WTC11 (cell line): ENCODE measurements around the gene IGFBPL1. TPM values are rescaled to one million over a fixed set of nuclear protein-coding genes. Genes with fewer than 3 reads are reported as not detected.

Experiments
- ATAC-seq: fragments of 200-7000 bp; cut with Tn5 transposase; 2 replicates; pipeline ENCODE4 v1.10.0; 2021; ENCODE audit warnings: mild to moderate bottlenecking, moderate library complexity
- CTCF ChIA-PET: fragments of 300-600 bp; sonication (Branson Sonifier 250); formaldehyde crosslinking; loops from one replicate; lab custom pipeline; 2021; ENCODE audit warnings: antibody characterized with exemption; lab: Charles Lee
- POLR2A ChIA-PET: fragments of 350-600 bp; sonication (Branson Sonifier 250); formaldehyde crosslinking; loops from one replicate; lab custom pipeline; 2021; ENCODE audit warnings: antibody characterized with exemption; lab: Charles Lee
- DNase-seq: peaks from one replicate; pipeline ENCODE4 v3.0.0; 2021; ENCODE audit warnings: low spot score
- H3K27ac Mint-ChIP-seq: 2 replicates; pipeline ENCODE4 v1.8.0; 2021; ENCODE audit warnings: mixed read lengths
- H3K27me3 Mint-ChIP-seq: 2 replicates; pipeline ENCODE4 v1.8.0; 2021; ENCODE audit warnings: low read depth, mild to moderate bottlenecking, moderate library complexity, mixed read lengths
- H3K36me3 Mint-ChIP-seq: 2 replicates; pipeline ENCODE4 v1.8.0; 2021; ENCODE audit warnings: mixed read lengths
- H3K4me1 Mint-ChIP-seq: 2 replicates; pipeline ENCODE4 v1.8.0; 2022; ENCODE audit warnings: mixed read lengths
- H3K4me3 Mint-ChIP-seq: 2 replicates; pipeline ENCODE4 v1.8.0; 2021; ENCODE audit warnings: mild to moderate bottlenecking, moderate library complexity, mixed read lengths
- H3K9me3 Mint-ChIP-seq: 2 replicates; pipeline ENCODE4 v1.8.0; 2021; ENCODE audit warnings: mixed read lengths
- ATF3 ChIP-seq: sonication (generic); formaldehyde crosslinking; conservative IDR thresholded peaks from 2 replicates; pipeline ENCODE4 v1.8.1; 2022; ENCODE audit warnings: mild to moderate bottlenecking, missing genetic modification reagents
- CBFB ChIP-seq: sonication (generic); formaldehyde crosslinking; IDR thresholded peaks from 2 replicates; pipeline ENCODE4 v1.8.1; 2022; ENCODE audit warnings: mild to moderate bottlenecking, low read depth, missing genetic modification reagents
- ERG ChIP-seq: fragments of 250-450 bp; sonication (Bioruptor Pico); IDR thresholded peaks from 2 replicates; pipeline ENCODE4 v1.8.0; 2021; ENCODE audit warnings: mild to moderate bottlenecking
- ESRRA ChIP-seq: sonication (generic); formaldehyde crosslinking; IDR thresholded peaks from 2 replicates; pipeline ENCODE4 v1.8.1; 2022; ENCODE audit warnings: mild to moderate bottlenecking, missing genetic modification reagents, borderline replicate concordance
- ETV6 ChIP-seq: sonication (generic); formaldehyde crosslinking; IDR thresholded peaks from 2 replicates; pipeline ENCODE4 v1.8.1; 2022; ENCODE audit warnings: mild to moderate bottlenecking, missing genetic modification reagents
- FOXK1 ChIP-seq: sonication (generic); formaldehyde crosslinking; IDR thresholded peaks from 2 replicates; pipeline ENCODE4 v1.8.0; 2022; ENCODE audit warnings: mild to moderate bottlenecking, moderate library complexity, missing genetic modification reagents
- GTF2I ChIP-seq: fragments of 250-450 bp; sonication (Bioruptor Pico); conservative IDR thresholded peaks from 2 replicates; pipeline ENCODE4 v1.4.0; 2021; ENCODE audit warnings: mild to moderate bottlenecking
- HMGA2 ChIP-seq: fragments of 250-450 bp; sonication (Bioruptor Pico); IDR thresholded peaks from 2 replicates; pipeline ENCODE4 v1.4.0; 2021; ENCODE audit warnings: mild to moderate bottlenecking, moderate library complexity
- JUN ChIP-seq: sonication (generic); formaldehyde crosslinking; IDR thresholded peaks from 2 replicates; pipeline ENCODE4 v1.8.0; 2023; ENCODE audit warnings: mild to moderate bottlenecking, missing genetic modification reagents
- MAX ChIP-seq: sonication (generic); formaldehyde crosslinking; IDR thresholded peaks from 2 replicates; pipeline ENCODE4 v1.8.0; 2022; ENCODE audit warnings: mild to moderate bottlenecking, missing genetic modification reagents
- MYBL2 ChIP-seq: sonication (generic); formaldehyde crosslinking; IDR thresholded peaks from 2 replicates; pipeline ENCODE4 v1.8.1; 2023; ENCODE audit warnings: mild to moderate bottlenecking, moderate library complexity, missing genetic modification reagents
- NFATC4 ChIP-seq: fragments of 250-450 bp; sonication (Bioruptor Pico); IDR thresholded peaks from 2 replicates; pipeline ENCODE4 v1.9.0; 2021; ENCODE audit warnings: mild to moderate bottlenecking
- PRRX2 ChIP-seq: fragments of 250-450 bp; sonication (Bioruptor Pico); IDR thresholded peaks from 2 replicates; pipeline ENCODE4 v1.8.0; 2021; ENCODE audit warnings: mild to moderate bottlenecking
- RELA ChIP-seq: sonication (generic); formaldehyde crosslinking; IDR thresholded peaks from 2 replicates; pipeline ENCODE4 v1.8.1; 2022; ENCODE audit warnings: missing genetic modification reagents, mild to moderate bottlenecking, borderline replicate concordance
- SMAD4 ChIP-seq: sonication (generic); formaldehyde crosslinking; IDR thresholded peaks from 2 replicates; pipeline ENCODE4 v1.8.0; 2022; ENCODE audit warnings: mild to moderate bottlenecking, missing genetic modification reagents
- TCF7 ChIP-seq: sonication (generic); formaldehyde crosslinking; IDR thresholded peaks from 2 replicates; pipeline ENCODE4 v1.8.0; 2022; ENCODE audit warnings: mild to moderate bottlenecking, low read depth, missing genetic modification reagents, moderate library complexity
- TEAD4 ChIP-seq: sonication (generic); formaldehyde crosslinking; IDR thresholded peaks from 2 replicates; pipeline ENCODE4 v1.8.0; 2022; ENCODE audit warnings: mild to moderate bottlenecking, missing genetic modification reagents
- USF2 ChIP-seq: sonication (generic); formaldehyde crosslinking; IDR thresholded peaks from 2 replicates; pipeline ENCODE4 v1.8.1; 2023; ENCODE audit warnings: mild to moderate bottlenecking, missing genetic modification reagents, moderate library complexity
- ZBTB21 ChIP-seq: sonication (generic); formaldehyde crosslinking; IDR thresholded peaks from 2 replicates; pipeline ENCODE4 v1.8.1; 2023; ENCODE audit warnings: mild to moderate bottlenecking, missing genetic modification reagents, borderline replicate concordance
- ZBTB43 ChIP-seq: sonication (generic); formaldehyde crosslinking; IDR thresholded peaks from 2 replicates; pipeline ENCODE4 v1.8.1; 2023; ENCODE audit warnings: mild to moderate bottlenecking, missing genetic modification reagents
- ZNF219 ChIP-seq: sonication (generic); formaldehyde crosslinking; IDR thresholded peaks from 2 replicates; pipeline ENCODE4 v1.8.0; 2023; ENCODE audit warnings: missing genetic modification reagents, mild to moderate bottlenecking, borderline replicate concordance
- ZNF416 ChIP-seq: fragments of 250-450 bp; sonication (Bioruptor Pico); IDR thresholded peaks from 2 replicates; pipeline ENCODE4 v1.9.0; 2021; ENCODE audit warnings: mild to moderate bottlenecking, inconsistent platforms
- ZNF532 ChIP-seq: fragments of 250-450 bp; sonication (Bioruptor Pico); IDR thresholded peaks from 2 replicates; pipeline ENCODE4 v1.9.0; 2021; ENCODE audit warnings: mild to moderate bottlenecking, borderline replicate concordance
- total RNA-seq: library from RNA; stranded (reverse); gene quantifications from 3 replicates; pipeline ENCODE4 v1.2.3, GENCODE V29; 2021

The IGFBPL1 gene
- total RNA-seq, 1 experiment from 2014 or later = 36.7 TPM

- no peak for TF ChIP-seq USF2 (CRISPR knock-in tag)
- no peak for TF ChIP-seq JUN (CRISPR knock-in tag)
- no peak for TF ChIP-seq CBFB
- no peak for TF ChIP-seq TEAD4 (CRISPR knock-in tag)
- no peak for TF ChIP-seq RELA
These were observed 1.5 kb downstream of the IGFBPL1 start (continued) for GRCh38 chr9:38422555-38423260.

- ATAC-seq (peak; percentile 34), DNase-seq (peak; percentile 22)
- Mint-ChIP-seq H3K36me3 (no peaks in the 10 kb centered on the region), H3K4me3 (peak overlapping the region; percentile 26), H3K27me3 (peaks cover 38% of the 10 kb centered on the region), H3K9me3 (no peaks in the 10 kb centered on the region), H3K27ac (peak overlapping the region; percentile 75), H3K4me1 (peaks cover 51% of the 10 kb centered on the region)
- ChIA-PET POLR2A (no interaction called here), CTCF (interaction anchor here (1.3 kb wide), 1 partner anchor 12 kb away, joined by 3 read pairs; no protein-coding TSS in a partner anchor)
- TF ChIP-seq ZNF532 (no peak), ZBTB21 (no peak), GTF2I (CRISPR knock-in tag) (no peak), ERG (no peak), TCF7 (CRISPR knock-in tag) (no peak), ATF3 (CRISPR knock-in tag) (no peak), SMAD4 (CRISPR knock-in tag) (no peak), ZNF219 (CRISPR knock-in tag) (no peak), ZNF416 (CRISPR knock-in tag) (no peak), MYBL2 (CRISPR knock-in tag) (no peak), FOXK1 (CRISPR knock-in tag) (no peak)
These were observed 2.6 kb downstream of the IGFBPL1 start for GRCh38 chr9:38421498-38422211.

- no peak overlapping the region for H3K4me3 Mint-ChIP-seq
- no peaks in the 10 kb centered on the region for H3K9me3 Mint-ChIP-seq
- POLR2A ChIA-PET = no interaction called here
- no peak for ATAC-seq
- DNase-seq = no peak
- H3K36me3 Mint-ChIP-seq = no peaks in the 10 kb centered on the region
- no peak overlapping the region for H3K27ac Mint-ChIP-seq
- CTCF ChIA-PET = interaction anchor here (0.7 to 3.8 kb wide), 4 partner anchors 15 to 506 kb away, joined by 3 to 26 read pairs (median 4); partner anchors contain the start of gene ANKRD18A
- peaks cover 18% of the 10 kb centered on the region for H3K27me3 Mint-ChIP-seq
- H3K4me1 Mint-ChIP-seq = peaks cover 53% of the 10 kb centered on the region
- TF ChIP-seq ETV6 (no peak), ESRRA (CRISPR knock-in tag) (no peak), PRRX2 (CRISPR knock-in tag) (no peak), ZBTB43 (CRISPR knock-in tag) (no peak), NFATC4 (CRISPR knock-in tag) (no peak), MAX (CRISPR knock-in tag) (no peak), HMGA2 (CRISPR knock-in tag) (no peak)
These were observed 5.1 kb downstream of the IGFBPL1 start for GRCh38 chr9:38419181-38419580.
